H1 (cell line): ENCODE data around the gene CDKN3. TPM values are rescaled to one million over a fixed set of nuclear protein-coding genes. Genes with fewer than 3 reads are reported as not detected.

ENCODE experiments used
- BRCA1 ChIP-seq: IDR thresholded peaks from 2 replicates; pipeline ENCODE4 v1.6.1; 2012; ENCODE audit warnings: low read depth, low read length, improper control_type of control experiment
- JUN ChIP-seq: IDR thresholded peaks from 2 replicates; pipeline ENCODE4 v1.6.1; 2011; ENCODE audit warnings: low read depth, mild to moderate bottlenecking, improper control_type of control experiment, low read length
- KDM1A ChIP-seq: fragments of 200-600, 300-600 bp; sonication (generic); IDR thresholded peaks from 2 replicates; pipeline ENCODE4 v1.7.1; 2016; ENCODE audit warnings: mild to moderate bottlenecking, low read length, borderline replicate concordance
- KDM4A ChIP-seq: IDR thresholded peaks from one replicate; pipeline ENCODE4 v1.7.1; 2012; ENCODE audit warnings: low read depth, mild to moderate bottlenecking, moderate library complexity, low read length, inconsistent platforms; ENCODE audit not compliant: severe bottlenecking
- KDM5A ChIP-seq: fragments of 200-600 bp; IDR thresholded peaks from 2 replicates; pipeline ENCODE4 v1.7.1; 2012; ENCODE audit warnings: mild to moderate bottlenecking, low read length, inconsistent platforms, mixed read lengths
- SP1 ChIP-seq: IDR thresholded peaks from 2 replicates; pipeline ENCODE4 v1.6.1; 2011; ENCODE audit warnings: low read depth, low read length
- SP2 ChIP-seq: IDR thresholded peaks from 2 replicates; pipeline ENCODE4 v1.6.1; 2012; ENCODE audit warnings: mild to moderate bottlenecking, low read length, inconsistent platforms
- TEAD4 ChIP-seq: IDR thresholded peaks from 2 replicates; pipeline ENCODE4 v1.6.1; 2012; ENCODE audit warnings: low read depth, low read length, inconsistent platforms, mixed read lengths
- polyA plus RNA-seq, 7 experiments: library from polyadenylated mRNA; depleted of rRNA in 3 of 7; stranded (reverse) in 5 of 7; unstranded in 2 of 7; fragments of >200 nt in 5 of 7; fragments of 200-250 nt in 2 of 7; gene quantifications; 1 replicate in 5 of 7; 2 replicates in 1 of 7; 4 replicates in 1 of 7; pipeline versions ENCODE4 v1.2.1 to v1.2.3, GENCODE V29; 2011 to 2013; ENCODE audit warnings: missing spikeins in 2 of 7, mixed read lengths in 2 of 7
- total RNA-seq: library from RNA; stranded (reverse); fragmentation: NEBNext Ultra II Directional; extraction: Animal tissue kit (Norgen Biotek cat#: 25700); gene quantifications from 2 replicates; pipeline ENCODE4 v1.2.1, GENCODE V29; 2021

CDKN3 gene
- total and polyA plus RNA-seq, 2 of the 8 experiments (the other 6 are each of a cell fraction or from before 2014, with no cell fraction given) = 43.5 to 48.3 TPM

DNA sequence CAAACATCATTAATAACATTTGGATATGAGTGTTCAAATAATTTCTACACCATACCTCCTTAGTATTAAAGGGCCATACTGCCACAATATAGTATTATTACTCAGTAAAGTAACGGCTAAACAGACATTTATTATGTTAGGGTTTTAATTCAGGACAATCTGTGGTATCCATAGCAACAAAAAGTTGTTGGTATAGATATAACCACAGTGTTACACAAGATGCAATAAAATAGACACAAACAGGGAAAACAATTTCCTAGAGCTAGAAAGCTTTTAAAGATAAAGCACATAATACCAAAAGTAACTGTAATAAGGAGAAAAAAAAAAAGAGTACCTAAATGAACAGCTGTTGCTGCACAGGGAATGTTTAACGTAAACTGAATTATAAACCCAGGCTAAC, 28.3 kb downstream of the CDKN3 start (continued):
- TF ChIP-seq KDM4A (no peak), JUN (no peak), SP2 (no peak), KDM1A (no peak), SP1 (no peak), BRCA1 (no peak), KDM5A (no peak), TEAD4 (no peak)
